ENCODE data around the gene MFAP3. TPM values are rescaled to one million over a fixed set of nuclear protein-coding genes. Genes with fewer than 3 reads are reported as not detected.

The MFAP3 gene
- total and polyA plus RNA-seq, 2 of the 13 experiments (the other 11 are each of a cell fraction or from before 2014, with no cell fraction given) = 12.1 to 28.3 TPM

- FAIRE-seq = no peak
- no TSS peak for BruUV-seq (replicated peaks)
- Histone ChIP-seq H3K27me3 (ENCODE audit: control insufficient read depth in 1 of 2, insufficient read depth in 2 of 2, low read length in 2 of 2) (peaks cover 0 to 6% of the 10 kb centered on the region in 2 experiments; a peak in 1 of 5 replicates), H3K9ac (ENCODE audit: insufficient read depth, low read depth, low read length) (no peak overlapping the region), H3K79me2 (ENCODE audit: insufficient read depth, low read length) (no peaks in the 10 kb centered on the region), H3K27ac (ENCODE audit: extremely low read length, insufficient read depth, low read length) (no peak overlapping the region), H2AFZ (ENCODE audit: low read length) (no peak overlapping the region), H3K4me1 (ENCODE audit: insufficient read depth, low read length) (no peaks in the 10 kb centered on the region), H3K36me3 (replicated peaks in 1 of 2; ENCODE audit: control insufficient read depth in 1 of 2, insufficient read depth in 2 of 2, low read length in 2 of 2) (no peaks in the 10 kb centered on the region), H3K4me3 (replicated peaks in 1 of 3; ENCODE audit: insufficient read depth in 1 of 3, low read depth in 2 of 3, low read length in 3 of 3) (no peak overlapping the region), H3K9me3 (ENCODE audit: low read length) (no peaks in the 10 kb centered on the region), H3K4me2 (ENCODE audit: low read depth, low read length) (no peak overlapping the region), H4K20me1 (ENCODE audit: insufficient read depth, low read length) (no peaks in the 10 kb centered on the region)
- CTCF ChIA-PET (ENCODE audit: low intra/inter-chr PET ratio, low total read pairs) = no interaction called here
- WGBS (ENCODE audit: low lambda C conversion rate) = 33% methylated on average over 5 of the region's 5 CpGs
- POLR2A ChIA-PET = no interaction called here
- no peak for ATAC-seq
- intact Hi-C loops (cut with micrococcal nuclease; ENCODE audit: unreplicated experiment) (no loop called here), in situ Hi-C loops (cut with HindIII; ENCODE audit: extremely low pct_ligation_motif_present, low pct_unique_long_range_greater_than_20kb) (no loop called here)
- no peak for DNase-seq (ENCODE audit: low spot score)
- TF ChIP-seq ZHX1 (CRISPR knock-in tag; IDR thresholded peaks at IDR 0.05; ENCODE audit: low read depth) = no peak
- no peak for TF ChIP-seq NFE2L1 (CRISPR knock-in tag; IDR thresholded peaks at IDR 0.05; ENCODE audit: borderline replicate concordance)
- TF ChIP-seq TBX3 (IDR thresholded peaks at IDR 0.05; ENCODE audit: borderline replicate concordance) = no peak
- TF ChIP-seq, protein P1, sequence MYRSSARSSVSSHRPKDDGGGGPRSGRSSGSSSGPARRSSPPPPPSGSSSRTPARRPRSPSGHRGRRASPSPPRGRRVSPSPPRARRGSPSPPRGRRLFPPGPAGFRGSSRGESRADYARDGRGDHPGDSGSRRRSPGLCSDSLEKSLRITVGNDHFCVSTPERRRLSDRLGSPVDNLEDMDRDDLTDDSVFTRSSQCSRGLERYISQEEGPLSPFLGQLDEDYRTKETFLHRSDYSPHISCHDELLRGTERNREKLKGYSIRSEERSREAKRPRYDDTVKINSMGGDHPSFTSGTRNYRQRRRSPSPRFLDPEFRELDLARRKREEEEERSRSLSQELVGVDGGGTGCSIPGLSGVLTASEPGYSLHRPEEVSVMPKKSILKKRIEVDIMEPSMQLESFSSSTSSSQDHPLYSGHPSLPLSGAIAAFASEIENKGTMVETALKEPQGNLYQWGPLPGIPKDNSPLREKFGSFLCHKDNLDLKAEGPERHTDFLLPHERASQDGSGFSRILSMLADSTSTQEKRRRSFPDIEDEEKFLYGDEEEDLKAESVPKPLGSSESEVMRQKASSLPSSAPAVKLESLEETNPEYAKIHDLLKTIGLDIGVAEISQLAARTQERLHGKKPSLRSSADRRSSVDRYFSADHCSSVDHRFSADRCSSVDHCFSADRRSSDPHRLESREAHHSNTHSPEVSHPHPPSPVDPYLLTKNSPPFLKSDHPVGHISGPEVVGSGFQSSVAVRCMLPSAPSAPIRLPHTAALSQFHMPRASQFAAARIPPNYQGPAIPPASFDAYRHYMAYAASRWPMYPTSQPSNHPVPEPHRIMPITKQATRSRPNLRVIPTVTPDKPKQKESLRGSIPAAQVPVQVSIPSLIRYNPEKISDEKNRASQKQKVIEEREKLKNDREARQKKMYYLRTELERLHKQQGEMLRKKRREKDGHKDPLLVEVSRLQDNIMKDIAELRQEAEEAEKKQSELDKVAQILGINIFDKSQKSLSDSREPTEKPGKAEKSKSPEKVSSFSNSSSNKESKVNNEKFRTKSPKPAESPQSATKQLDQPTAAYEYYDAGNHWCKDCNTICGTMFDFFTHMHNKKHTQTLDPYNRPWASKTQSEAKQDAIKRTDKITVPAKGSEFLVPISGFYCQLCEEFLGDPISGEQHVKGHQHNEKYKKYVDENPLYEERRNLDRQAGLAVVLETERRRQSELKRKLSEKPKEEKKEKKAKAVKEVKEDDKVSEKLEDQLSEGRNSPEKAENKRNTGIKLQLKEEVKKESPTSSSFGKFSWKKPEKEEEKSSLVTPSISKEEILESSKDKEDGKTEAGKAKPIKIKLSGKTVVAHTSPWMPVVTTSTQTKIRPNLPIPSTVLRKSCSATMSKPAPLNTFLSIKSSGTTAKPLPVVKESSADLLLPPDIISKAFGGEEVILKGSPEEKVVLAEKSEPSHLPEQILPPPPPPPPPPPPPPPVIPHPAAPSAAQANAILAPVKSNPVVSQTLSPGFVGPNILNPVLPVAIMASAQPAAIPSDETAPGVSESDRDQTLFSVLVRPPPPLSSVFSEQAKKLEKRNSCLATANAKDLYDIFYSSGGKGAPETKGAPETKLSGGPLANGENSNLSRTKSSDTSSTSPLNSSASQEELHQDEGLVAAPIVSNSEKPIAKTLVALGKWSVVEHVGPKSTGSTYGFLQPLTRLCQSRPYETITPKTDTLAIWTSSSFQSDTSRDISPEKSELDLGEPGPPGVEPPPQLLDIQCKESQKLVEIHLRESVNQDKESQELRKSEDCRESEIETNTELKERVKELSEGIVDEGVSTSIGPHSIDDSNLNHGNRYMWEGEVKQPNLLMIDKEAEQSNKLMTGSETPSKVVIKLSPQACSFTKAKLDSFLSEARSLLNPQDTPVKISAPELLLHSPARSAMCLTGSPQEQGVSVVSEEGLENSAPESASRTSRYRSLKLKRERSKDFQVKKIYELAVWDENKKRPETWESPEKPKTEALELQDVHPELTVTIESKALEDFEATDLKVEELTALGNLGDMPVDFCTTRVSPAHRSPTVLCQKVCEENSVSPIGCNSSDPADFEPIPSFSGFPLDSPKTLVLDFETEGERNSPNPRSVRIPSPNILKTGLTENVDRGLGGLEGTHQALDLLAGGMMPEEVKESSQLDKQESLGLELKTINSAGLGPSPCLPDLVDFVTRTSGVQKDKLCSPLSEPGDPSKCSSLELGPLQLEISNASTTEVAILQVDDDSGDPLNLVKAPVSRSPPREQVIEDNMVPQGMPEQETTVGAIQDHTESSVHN (CRISPR knock-in tag; IDR thresholded peaks at IDR 0.05) = no peak
- TF ChIP-seq ZNF234 (CRISPR knock-in tag; conservative IDR thresholded peaks at IDR 0.05) = no peak
- TF ChIP-seq, protein P2, sequence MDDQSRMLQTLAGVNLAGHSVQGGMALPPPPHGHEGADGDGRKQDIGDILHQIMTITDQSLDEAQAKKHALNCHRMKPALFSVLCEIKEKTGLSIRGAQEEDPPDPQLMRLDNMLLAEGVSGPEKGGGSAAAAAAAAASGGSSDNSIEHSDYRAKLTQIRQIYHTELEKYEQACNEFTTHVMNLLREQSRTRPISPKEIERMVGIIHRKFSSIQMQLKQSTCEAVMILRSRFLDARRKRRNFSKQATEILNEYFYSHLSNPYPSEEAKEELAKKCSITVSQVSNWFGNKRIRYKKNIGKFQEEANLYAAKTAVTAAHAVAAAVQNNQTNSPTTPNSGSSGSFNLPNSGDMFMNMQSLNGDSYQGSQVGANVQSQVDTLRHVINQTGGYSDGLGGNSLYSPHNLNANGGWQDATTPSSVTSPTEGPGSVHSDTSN (CRISPR knock-in tag; IDR thresholded peaks at IDR 0.05; ENCODE audit: borderline replicate concordance) = no peak
- no peak for TF ChIP-seq ZFP37 (CRISPR knock-in tag; IDR thresholded peaks at IDR 0.05; ENCODE audit: borderline replicate concordance)
- TF ChIP-seq ZNF207 (IDR thresholded peaks at IDR 0.05; ENCODE audit: borderline replicate concordance) = no peak
Measured at GRCh38 chr5:154092356-154093141, 53.8 kb downstream of the MFAP3 start.
